Measurements from ENCODE around the gene MAX. TPM values are rescaled to one million over a fixed set of nuclear protein-coding genes. Genes with fewer than 3 reads are reported as not detected.

Gene MAX
- total RNA-seq, 2 donors from 2014 or later, result 73.2 to 79.0 TPM

- Histone ChIP-seq H3K9me3 (no peaks in the 10 kb centered on the region), H3K36me3 (no peaks in the 10 kb centered on the region), H3K27ac (peak overlapping the region; percentile 67 to 69), H3K27me3 (replicated peaks; ENCODE audit: insufficient read depth) (no peaks in the 10 kb centered on the region), H3K4me1 (replicated peaks) (peaks cover 4% of the 10 kb centered on the region), H3K4me3 (no peak overlapping the region)
- peak; percentile 65 for DNase-seq (ENCODE audit: low spot score)
- TF ChIP-seq CTCF (IDR thresholded peaks at IDR 0.05) (no peak), POLR2A (IDR thresholded peaks at IDR 0.05) (no peak), POLR2AphosphoS5 (IDR thresholded peaks at IDR 0.05) (peak; percentile 89)
- intact Hi-C loops (cut with DNase I), result no loop called here
- WGBS, result 61% methylated on average over 15 of the region's 15 CpGs
These were observed 15.7 kb upstream of the MAX start for GRCh38 chr14:65117769-65118745.

GRCh38 chr14:65115615-65116014, 13.3 kb upstream of the MAX start:
- H3K36me3 ChIP-seq, result no peaks in the 10 kb centered on the region
- no peak for DNase-seq (ENCODE audit: low spot score)
- H3K27me3 ChIP-seq (replicated peaks; ENCODE audit: insufficient read depth), result no peaks in the 10 kb centered on the region
- no peak overlapping the region for H3K4me3 ChIP-seq
- 89% methylated on average over 9 of the region's 9 CpGs for WGBS
- intact Hi-C loops (cut with DNase I), result no loop called here
- H3K9me3 ChIP-seq, result no peaks in the 10 kb centered on the region
- H3K4me1 ChIP-seq (replicated peaks), result peaks cover 4% of the 10 kb centered on the region
- no peak overlapping the region for H3K27ac ChIP-seq
- no peak for TF ChIP-seq CTCF (IDR thresholded peaks at IDR 0.05)
- no peak for TF ChIP-seq POLR2A (IDR thresholded peaks at IDR 0.05)
- no peak for TF ChIP-seq POLR2AphosphoS5 (IDR thresholded peaks at IDR 0.05)

- Histone ChIP-seq H3K27me3 (replicated peaks; ENCODE audit: insufficient read depth) (no peaks in the 10 kb centered on the region), H3K4me1 (replicated peaks) (no peaks in the 10 kb centered on the region), H3K4me3 (no peak overlapping the region), H3K27ac (no peak overlapping the region), H3K36me3 (no peaks in the 10 kb centered on the region), H3K9me3 (no peaks in the 10 kb centered on the region)
- WGBS, result 81% methylated on average over 5 of the region's 5 CpGs
- intact Hi-C loops (cut with DNase I), result no loop called here
- no peak for DNase-seq (ENCODE audit: low spot score)
- TF ChIP-seq POLR2AphosphoS5 (IDR thresholded peaks at IDR 0.05) (no peak), POLR2A (IDR thresholded peaks at IDR 0.05) (no peak), CTCF (IDR thresholded peaks at IDR 0.05) (no peak)
These were observed 8.2 kb upstream of the MAX start for GRCh38 chr14:65110525-65110924.

GRCh38 chr14:65109357-65109756, 7.0 kb upstream of the MAX start:
- TF ChIP-seq POLR2A (IDR thresholded peaks at IDR 0.05) (no peak), CTCF (IDR thresholded peaks at IDR 0.05) (no peak), POLR2AphosphoS5 (IDR thresholded peaks at IDR 0.05) (no peak)
- Histone ChIP-seq H3K27ac (no peak overlapping the region), H3K4me1 (replicated peaks) (no peaks in the 10 kb centered on the region), H3K36me3 (no peaks in the 10 kb centered on the region), H3K4me3 (no peak overlapping the region), H3K27me3 (replicated peaks; ENCODE audit: insufficient read depth) (no peaks in the 10 kb centered on the region), H3K9me3 (no peaks in the 10 kb centered on the region)
- WGBS, result 87% methylated on average over 4 of the region's 4 CpGs
- DNase-seq (ENCODE audit: low spot score), result no peak
- intact Hi-C loops (cut with DNase I), result no loop called here

- H3K4me1 ChIP-seq (replicated peaks), result no peaks in the 10 kb centered on the region
- H3K4me3 ChIP-seq, result no peak overlapping the region
- no peaks in the 10 kb centered on the region for H3K9me3 ChIP-seq
- no peak overlapping the region for H3K27ac ChIP-seq
- H3K36me3 ChIP-seq, result no peaks in the 10 kb centered on the region
- intact Hi-C loops (cut with DNase I), result no loop called here
- DNase-seq (ENCODE audit: low spot score), result no peak
- H3K27me3 ChIP-seq (replicated peaks; ENCODE audit: insufficient read depth), result no peaks in the 10 kb centered on the region
- no peak for TF ChIP-seq CTCF (IDR thresholded peaks at IDR 0.05)
- TF ChIP-seq POLR2AphosphoS5 (IDR thresholded peaks at IDR 0.05), result no peak
- no peak for TF ChIP-seq POLR2A (IDR thresholded peaks at IDR 0.05)
- WGBS, result 86% methylated on average over 1 of the region's 1 CpG
These were observed 4.9 kb upstream of the MAX start for GRCh38 chr14:65107200-65107599.
